WERI-Rb-1 (cell line): ENCODE results near the gene SULT6B1.

Source experiments
- DNase-seq: peaks from one replicate; pipeline ENCODE4 v3.0.0-alpha.2; 2020
- H3K27ac ChIP-seq: fragments of 250-450 bp; sonication (Bioruptor Pico); 2 replicates; pipeline ENCODE4 v1.5.1; 2020; ENCODE audit warnings: mild to moderate bottlenecking, moderate library complexity
- H3K27me3 ChIP-seq: fragments of 250-450 bp; sonication (Bioruptor Pico); 2 replicates; pipeline ENCODE4 v1.5.1; 2021; ENCODE audit warnings: mild to moderate bottlenecking, low read depth, moderate library complexity; ENCODE audit not compliant: insufficient read depth, severe bottlenecking
- H3K36me3 ChIP-seq: fragments of 250-450 bp; sonication (Bioruptor Pico); 2 replicates; pipeline ENCODE4 v1.5.1; 2020; ENCODE audit warnings: mild to moderate bottlenecking, moderate library complexity
- H3K4me3 ChIP-seq: 2 replicates; pipeline ENCODE4 v1.5.1; 2011; ENCODE audit warnings: low read depth, mild to moderate bottlenecking, control low read depth, low read length
- H3K9me3 ChIP-seq: fragments of 250-450 bp; sonication (Bioruptor Pico); 2 replicates; pipeline ENCODE4 v1.5.1; 2021; ENCODE audit warnings: mild to moderate bottlenecking, moderate library complexity; ENCODE audit not compliant: severe bottlenecking
- CTCF ChIP-seq: IDR thresholded peaks from 2 replicates; pipeline ENCODE4 v1.5.1; 2011; ENCODE audit warnings: low read depth, mild to moderate bottlenecking, control low read depth, inconsistent platforms, low read length

Gene SULT6B1

DNA sequence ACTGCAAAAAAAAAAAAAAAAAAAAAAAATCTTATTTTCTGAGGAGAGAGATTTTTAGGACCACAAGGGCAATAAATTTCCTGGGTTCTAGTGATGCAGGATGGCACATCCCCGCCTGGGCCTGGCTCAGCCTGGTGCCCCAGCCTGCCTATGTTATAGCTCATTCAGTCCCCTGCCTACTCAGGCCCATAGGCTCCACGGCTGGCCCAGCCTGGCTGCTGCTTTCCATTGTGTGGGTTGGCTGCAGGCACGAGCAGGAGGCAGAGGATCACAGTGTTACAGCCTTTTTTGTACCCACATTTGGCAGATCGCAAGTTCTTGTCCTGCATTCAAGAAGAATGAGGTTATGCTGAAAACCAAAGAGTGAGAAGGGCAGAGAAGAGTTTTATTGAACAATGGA is 2.8 kb upstream of the SULT6B1 start:
- Histone ChIP-seq H3K4me3 (no peak overlapping the region), H3K27ac (no peak overlapping the region), H3K27me3 (no peaks in the 10 kb centered on the region), H3K9me3 (no peaks in the 10 kb centered on the region), H3K36me3 (no peaks in the 10 kb centered on the region)
- no peak for DNase-seq
- TF ChIP-seq CTCF: no peak

GRCh38 chr2:37190290-37190689 is 1.8 kb upstream of the SULT6B1 start:
- Histone ChIP-seq H3K4me3 (no peak overlapping the region), H3K27ac (no peak overlapping the region)

GRCh38 chr2:37189452-37190153 is 1.1 kb upstream of the SULT6B1 start:
- peak; percentile 41 for DNase-seq
- no peaks in the 10 kb centered on the region for H3K27me3 ChIP-seq
- H3K36me3 ChIP-seq: no peaks in the 10 kb centered on the region
- H3K27ac ChIP-seq: no peak overlapping the region
- H3K4me3 ChIP-seq: no peak overlapping the region
- TF ChIP-seq CTCF: peak; percentile 16; the same call in 1 of the 2 replicates
- H3K9me3 ChIP-seq: no peaks in the 10 kb centered on the region

More at GRCh38 chr2:37190290-37190689, 1.8 kb upstream of the SULT6B1 start:
- Histone ChIP-seq H3K27me3 (no peaks in the 10 kb centered on the region), H3K9me3 (no peaks in the 10 kb centered on the region), H3K36me3 (no peaks in the 10 kb centered on the region)
- TF ChIP-seq CTCF: no peak
- DNase-seq: no peak

DNA sequence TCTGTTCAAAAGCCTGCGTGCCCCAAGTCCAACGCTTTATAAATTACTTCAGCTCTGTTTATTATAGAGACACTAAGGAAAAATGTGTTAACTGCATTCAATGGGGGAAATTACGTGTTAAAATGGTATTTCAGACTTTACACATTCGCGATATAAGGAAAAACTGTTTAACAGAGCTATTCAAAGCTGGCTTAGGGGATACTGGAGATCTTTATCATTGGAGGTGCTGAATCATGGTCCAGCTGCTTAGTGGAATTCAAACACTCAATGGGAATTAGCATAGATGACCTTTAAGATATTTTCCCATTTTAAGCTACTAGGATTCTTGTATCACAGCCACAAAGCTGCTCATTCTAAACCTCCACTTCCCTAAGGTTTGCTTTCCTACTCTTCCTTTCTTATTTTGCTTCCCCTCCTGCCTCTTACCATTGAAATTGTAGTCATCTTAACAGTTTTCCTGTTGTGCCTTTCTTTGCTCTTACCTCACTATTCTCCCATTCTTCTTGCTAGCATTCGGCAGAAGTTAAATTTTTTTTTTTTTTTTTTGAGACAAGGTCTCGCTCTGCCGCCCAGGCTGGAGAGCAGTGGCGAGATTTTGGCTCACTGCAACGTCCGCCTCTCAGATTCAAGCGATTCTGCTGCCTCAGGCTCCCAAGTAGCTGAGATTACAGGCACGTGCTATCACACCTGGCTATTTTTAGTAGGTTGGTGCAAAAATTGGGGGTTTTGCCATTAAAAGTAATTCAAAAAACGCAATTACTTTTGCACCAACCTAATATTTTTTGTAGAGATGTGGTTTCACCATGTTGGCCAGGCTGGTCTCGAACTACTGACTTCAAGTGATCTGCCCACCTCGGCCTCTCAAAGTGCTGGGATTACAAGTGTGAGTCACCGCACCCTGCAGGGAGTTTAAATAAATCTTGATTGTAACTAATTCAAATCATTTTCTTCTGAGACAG is 6.5 kb downstream of the SULT6B1 start:
- Histone ChIP-seq H3K27ac (no peak overlapping the region), H3K36me3 (no peaks in the 10 kb centered on the region), H3K4me3 (no peak overlapping the region), H3K27me3 (no peaks in the 10 kb centered on the region), H3K9me3 (no peaks in the 10 kb centered on the region)
- DNase-seq: no peak
- no peak for TF ChIP-seq CTCF

- H3K27ac ChIP-seq: no peak overlapping the region
- no peaks in the 10 kb centered on the region for H3K27me3 ChIP-seq
- H3K36me3 ChIP-seq: no peaks in the 10 kb centered on the region
- TF ChIP-seq CTCF: no peak
- DNase-seq: no peak
- no peaks in the 10 kb centered on the region for H3K9me3 ChIP-seq
- no peak overlapping the region for H3K4me3 ChIP-seq
Observed at GRCh38 chr2:37180640-37181039, 7.8 kb downstream of the SULT6B1 start.
